ENCODE data around the gene ANXA2R.

DNA sequence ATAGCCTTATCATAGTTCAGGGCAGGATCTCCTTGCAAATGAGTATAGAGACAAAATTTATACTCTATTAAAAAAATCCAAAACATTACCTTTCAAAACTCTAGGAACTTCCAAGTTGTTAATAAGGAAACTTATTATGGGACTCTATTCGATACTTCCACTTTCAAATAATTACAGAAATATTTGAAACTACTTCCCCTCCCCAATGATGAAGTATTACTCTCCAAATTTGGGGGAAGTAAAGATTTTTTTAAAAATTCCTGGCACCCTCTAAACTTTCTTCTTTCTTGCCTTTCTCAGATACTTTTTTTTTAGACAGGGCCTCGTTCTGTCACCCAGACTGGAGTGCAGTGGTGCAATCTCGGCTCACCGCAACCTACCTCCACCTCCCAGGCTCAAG lies 35.1 kb downstream of the ANXA2R start:
- TF ChIP-seq, protein P1, sequence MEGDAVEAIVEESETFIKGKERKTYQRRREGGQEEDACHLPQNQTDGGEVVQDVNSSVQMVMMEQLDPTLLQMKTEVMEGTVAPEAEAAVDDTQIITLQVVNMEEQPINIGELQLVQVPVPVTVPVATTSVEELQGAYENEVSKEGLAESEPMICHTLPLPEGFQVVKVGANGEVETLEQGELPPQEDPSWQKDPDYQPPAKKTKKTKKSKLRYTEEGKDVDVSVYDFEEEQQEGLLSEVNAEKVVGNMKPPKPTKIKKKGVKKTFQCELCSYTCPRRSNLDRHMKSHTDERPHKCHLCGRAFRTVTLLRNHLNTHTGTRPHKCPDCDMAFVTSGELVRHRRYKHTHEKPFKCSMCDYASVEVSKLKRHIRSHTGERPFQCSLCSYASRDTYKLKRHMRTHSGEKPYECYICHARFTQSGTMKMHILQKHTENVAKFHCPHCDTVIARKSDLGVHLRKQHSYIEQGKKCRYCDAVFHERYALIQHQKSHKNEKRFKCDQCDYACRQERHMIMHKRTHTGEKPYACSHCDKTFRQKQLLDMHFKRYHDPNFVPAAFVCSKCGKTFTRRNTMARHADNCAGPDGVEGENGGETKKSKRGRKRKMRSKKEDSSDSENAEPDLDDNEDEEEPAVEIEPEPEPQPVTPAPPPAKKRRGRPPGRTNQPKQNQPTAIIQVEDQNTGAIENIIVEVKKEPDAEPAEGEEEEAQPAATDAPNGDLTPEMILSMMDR (IDR thresholded peaks at IDR 0.05): no peak
- TF ChIP-seq TCF12 (IDR thresholded peaks at IDR 0.05) (no peak), ELF1 (IDR thresholded peaks at IDR 0.05) (no peak), TEAD4 (IDR thresholded peaks at IDR 0.05; ENCODE audit: borderline replicate concordance, insufficient read depth) (no peak), EP300 (IDR thresholded peaks at IDR 0.05; ENCODE audit: borderline replicate concordance in 1 of 2, low read depth in 1 of 2, low read length in 1 of 2) (no peak), SMC3 (IDR thresholded peaks at IDR 0.05; ENCODE audit: low read depth, low read length) (no peak), GATA2 (CRISPR knock-in tag; IDR thresholded peaks at IDR 0.05) (no peak), RCOR1 (IDR thresholded peaks at IDR 0.05; ENCODE audit: low read length) (no peak), SIN3A (IDR thresholded peaks at IDR 0.05; ENCODE audit: borderline replicate concordance, low read depth, low read length) (no peak), POLR2AphosphoS5 (IDR thresholded peaks at IDR 0.05; ENCODE audit: low read depth, low read length) (no peak), TAF1 (IDR thresholded peaks at IDR 0.05; ENCODE audit: borderline replicate concordance, low read depth, low read length) (no peak)
- TF ChIP-seq, protein P2, sequence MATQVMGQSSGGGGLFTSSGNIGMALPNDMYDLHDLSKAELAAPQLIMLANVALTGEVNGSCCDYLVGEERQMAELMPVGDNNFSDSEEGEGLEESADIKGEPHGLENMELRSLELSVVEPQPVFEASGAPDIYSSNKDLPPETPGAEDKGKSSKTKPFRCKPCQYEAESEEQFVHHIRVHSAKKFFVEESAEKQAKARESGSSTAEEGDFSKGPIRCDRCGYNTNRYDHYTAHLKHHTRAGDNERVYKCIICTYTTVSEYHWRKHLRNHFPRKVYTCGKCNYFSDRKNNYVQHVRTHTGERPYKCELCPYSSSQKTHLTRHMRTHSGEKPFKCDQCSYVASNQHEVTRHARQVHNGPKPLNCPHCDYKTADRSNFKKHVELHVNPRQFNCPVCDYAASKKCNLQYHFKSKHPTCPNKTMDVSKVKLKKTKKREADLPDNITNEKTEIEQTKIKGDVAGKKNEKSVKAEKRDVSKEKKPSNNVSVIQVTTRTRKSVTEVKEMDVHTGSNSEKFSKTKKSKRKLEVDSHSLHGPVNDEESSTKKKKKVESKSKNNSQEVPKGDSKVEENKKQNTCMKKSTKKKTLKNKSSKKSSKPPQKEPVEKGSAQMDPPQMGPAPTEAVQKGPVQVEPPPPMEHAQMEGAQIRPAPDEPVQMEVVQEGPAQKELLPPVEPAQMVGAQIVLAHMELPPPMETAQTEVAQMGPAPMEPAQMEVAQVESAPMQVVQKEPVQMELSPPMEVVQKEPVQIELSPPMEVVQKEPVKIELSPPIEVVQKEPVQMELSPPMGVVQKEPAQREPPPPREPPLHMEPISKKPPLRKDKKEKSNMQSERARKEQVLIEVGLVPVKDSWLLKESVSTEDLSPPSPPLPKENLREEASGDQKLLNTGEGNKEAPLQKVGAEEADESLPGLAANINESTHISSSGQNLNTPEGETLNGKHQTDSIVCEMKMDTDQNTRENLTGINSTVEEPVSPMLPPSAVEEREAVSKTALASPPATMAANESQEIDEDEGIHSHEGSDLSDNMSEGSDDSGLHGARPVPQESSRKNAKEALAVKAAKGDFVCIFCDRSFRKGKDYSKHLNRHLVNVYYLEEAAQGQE (IDR thresholded peaks at IDR 0.05; ENCODE audit: low read depth, low read length): no peak
- TF ChIP-seq, protein P3, sequence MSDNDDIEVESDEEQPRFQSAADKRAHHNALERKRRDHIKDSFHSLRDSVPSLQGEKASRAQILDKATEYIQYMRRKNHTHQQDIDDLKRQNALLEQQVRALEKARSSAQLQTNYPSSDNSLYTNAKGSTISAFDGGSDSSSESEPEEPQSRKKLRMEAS (IDR thresholded peaks at IDR 0.05; ENCODE audit: low read depth): no peak
- TF ChIP-seq, protein P4, sequence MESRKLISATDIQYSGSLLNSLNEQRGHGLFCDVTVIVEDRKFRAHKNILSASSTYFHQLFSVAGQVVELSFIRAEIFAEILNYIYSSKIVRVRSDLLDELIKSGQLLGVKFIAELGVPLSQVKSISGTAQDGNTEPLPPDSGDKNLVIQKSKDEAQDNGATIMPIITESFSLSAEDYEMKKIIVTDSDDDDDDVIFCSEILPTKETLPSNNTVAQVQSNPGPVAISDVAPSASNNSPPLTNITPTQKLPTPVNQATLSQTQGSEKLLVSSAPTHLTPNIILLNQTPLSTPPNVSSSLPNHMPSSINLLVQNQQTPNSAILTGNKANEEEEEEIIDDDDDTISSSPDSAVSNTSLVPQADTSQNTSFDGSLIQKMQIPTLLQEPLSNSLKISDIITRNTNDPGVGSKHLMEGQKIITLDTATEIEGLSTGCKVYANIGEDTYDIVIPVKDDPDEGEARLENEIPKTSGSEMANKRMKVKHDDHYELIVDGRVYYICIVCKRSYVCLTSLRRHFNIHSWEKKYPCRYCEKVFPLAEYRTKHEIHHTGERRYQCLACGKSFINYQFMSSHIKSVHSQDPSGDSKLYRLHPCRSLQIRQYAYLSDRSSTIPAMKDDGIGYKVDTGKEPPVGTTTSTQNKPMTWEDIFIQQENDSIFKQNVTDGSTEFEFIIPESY (IDR thresholded peaks at IDR 0.05; ENCODE audit: borderline replicate concordance, low read depth): no peak
